H9 (cell line): ENCODE results near the gene RPS15. TPM values are rescaled to one million over a fixed set of nuclear protein-coding genes. Genes with fewer than 3 reads are reported as not detected.

ENCODE experiments used
- DNase-seq: peaks from one replicate; pipeline ENCODE4 v3.0.0-alpha.2; 2017
- H2AFZ ChIP-seq: one replicate; pipeline ENCODE4 v1.6.1; 2013; ENCODE audit warnings: mild to moderate bottlenecking, low read length, control low read depth, moderate library complexity
- H2AK5ac ChIP-seq: 2 replicates; pipeline ENCODE4 v1.6.1; 2013; ENCODE audit warnings: low read length, control low read depth, mixed read lengths; ENCODE audit not compliant: insufficient read length
- H2BK120ac ChIP-seq: one replicate; pipeline ENCODE4 v1.6.1; 2013; ENCODE audit warnings: low read depth, mild to moderate bottlenecking, low read length, control low read depth, inconsistent platforms; ENCODE audit not compliant: poor library complexity, severe bottlenecking
- H2BK12ac ChIP-seq: 2 replicates; pipeline ENCODE4 v1.6.1; 2013; ENCODE audit warnings: low read length, control low read depth, mixed read lengths, low read depth; ENCODE audit not compliant: insufficient read length
- H2BK15ac ChIP-seq: 2 replicates; pipeline ENCODE4 v1.6.1; 2013; ENCODE audit warnings: low read depth, low read length, control low read depth
- H2BK20ac ChIP-seq: one replicate; pipeline ENCODE4 v1.6.1; 2013; ENCODE audit warnings: low read depth, mild to moderate bottlenecking, low read length, control low read depth, inconsistent platforms; ENCODE audit not compliant: poor library complexity, severe bottlenecking
- H2BK5ac ChIP-seq: 2 replicates; pipeline ENCODE4 v1.6.1; 2013; ENCODE audit warnings: low read length, control low read depth, mixed read lengths; ENCODE audit not compliant: insufficient read length
- H3K14ac ChIP-seq: 2 replicates; pipeline ENCODE4 v1.6.1; 2013; ENCODE audit warnings: low read length, control low read depth; ENCODE audit not compliant: insufficient read depth
- H3K18ac ChIP-seq: 2 replicates; pipeline ENCODE4 v1.6.1; 2013; ENCODE audit warnings: low read depth, mild to moderate bottlenecking, mixed read lengths, low read length, control low read depth; ENCODE audit not compliant: insufficient read length
- H3K23ac ChIP-seq: 2 replicates; pipeline ENCODE4 v1.6.1; 2013; ENCODE audit warnings: low read length, control low read depth, mixed read lengths, low read depth; ENCODE audit not compliant: insufficient read length
- H3K23me2 ChIP-seq: 2 replicates; pipeline ENCODE4 v1.6.1; 2013; ENCODE audit warnings: low read depth, mild to moderate bottlenecking, mixed read lengths, low read length, control low read depth; ENCODE audit not compliant: insufficient read length, poor library complexity, severe bottlenecking
- H3K27ac ChIP-seq: 2 replicates; pipeline ENCODE4 v1.5.1; 2013; ENCODE audit warnings: low read length, control low read depth, mixed read lengths, low read depth; ENCODE audit not compliant: insufficient read length
- H3K27me3 ChIP-seq: 2 replicates; pipeline ENCODE4 v1.6.1; 2013; ENCODE audit warnings: low read length, control low read depth, inconsistent platforms; ENCODE audit not compliant: insufficient read depth
- H3K4ac ChIP-seq: 2 replicates; pipeline ENCODE4 v1.6.1; 2013; ENCODE audit warnings: low read depth, mild to moderate bottlenecking, control low read depth, inconsistent platforms, low read length, moderate library complexity
- H3K4me1 ChIP-seq: 2 replicates; pipeline ENCODE4 v1.6.1; 2013; ENCODE audit warnings: low read length, control low read depth, inconsistent platforms; ENCODE audit not compliant: insufficient read depth
- H3K4me2 ChIP-seq: 2 replicates; pipeline ENCODE4 v1.6.1; 2013; ENCODE audit warnings: low read length, control low read depth, mixed read lengths; ENCODE audit not compliant: insufficient read length, insufficient read depth
- H3K56ac ChIP-seq: 2 replicates; pipeline ENCODE4 v1.6.1; 2013; ENCODE audit warnings: low read depth, mild to moderate bottlenecking, mixed read lengths, low read length, control low read depth; ENCODE audit not compliant: insufficient read length
- H3K79me1 ChIP-seq: 2 replicates; pipeline ENCODE4 v1.6.1; 2013; ENCODE audit warnings: low read depth, mild to moderate bottlenecking, moderate library complexity, low read length, control low read depth, inconsistent platforms; ENCODE audit not compliant: insufficient read depth, poor library complexity, severe bottlenecking
- H3K79me2 ChIP-seq: 2 replicates; pipeline ENCODE4 v1.6.1; 2013; ENCODE audit warnings: low read length, control low read depth, inconsistent platforms; ENCODE audit not compliant: insufficient read depth
- H3K9ac ChIP-seq: 2 replicates; pipeline ENCODE4 v1.6.1; 2013; ENCODE audit warnings: low read length, control low read depth, mixed read lengths; ENCODE audit not compliant: insufficient read length; ENCODE audit errors: extremely low read depth
- H3K9me3 ChIP-seq: one replicate; pipeline ENCODE4 v1.6.1; 2013; ENCODE audit warnings: low read depth, low read length, inconsistent platforms; ENCODE audit not compliant: control insufficient read depth
- H3T11ph ChIP-seq: one replicate; pipeline ENCODE4 v1.6.1; 2013; ENCODE audit warnings: mild to moderate bottlenecking, low read length, control low read depth, inconsistent platforms
- H4K20me1 ChIP-seq: one replicate; pipeline ENCODE4 v1.6.1; 2013; ENCODE audit not compliant: control insufficient read depth, insufficient read length, insufficient read depth
- H4K5ac ChIP-seq: 2 replicates; pipeline ENCODE4 v1.6.1; 2013; ENCODE audit warnings: low read depth, mild to moderate bottlenecking, mixed read lengths, low read length, control low read depth; ENCODE audit not compliant: insufficient read length
- H4K8ac ChIP-seq: replicated peaks from 2 replicates; pipeline ENCODE4 v1.6.1; 2013; ENCODE audit warnings: low read length, control low read depth, mixed read lengths, low read depth; ENCODE audit not compliant: insufficient read length
- H4K91ac ChIP-seq: 2 replicates; pipeline ENCODE4 v1.6.1; 2013; ENCODE audit warnings: low read depth, mild to moderate bottlenecking, moderate library complexity, mixed read lengths, low read length, control low read depth; ENCODE audit not compliant: insufficient read length
- H3K27ac Mint-ChIP-seq, 3 experiments: 2 replicates in 2 of 3; 3 replicates in 1 of 3; pipeline ENCODE4 v1.8.0; 2020 to 2021; ENCODE audit warnings: mixed read lengths in 3 of 3, mild to moderate bottlenecking in 1 of 3, moderate library complexity in 1 of 3
- H3K27me3 Mint-ChIP-seq: 2 replicates; pipeline ENCODE4 v1.8.0; 2021; ENCODE audit warnings: low read depth, mild to moderate bottlenecking, moderate library complexity, mixed read lengths
- H3K36me3 Mint-ChIP-seq, 3 experiments: 2 replicates in 2 of 3; 3 replicates in 1 of 3; pipeline ENCODE4 v1.8.0; 2020 to 2021; ENCODE audit warnings: low read depth in 3 of 3, mixed read lengths in 3 of 3; ENCODE audit not compliant: insufficient read depth in 1 of 3
- H3K4me1 Mint-ChIP-seq, 2 experiments: 2 replicates each; pipeline ENCODE4 v1.8.0; 2020; ENCODE audit warnings: mixed read lengths in 2 of 2
- H3K4me3 Mint-ChIP-seq, 2 experiments: 2 replicates in 1 of 2; 3 replicates in 1 of 2; pipeline ENCODE4 v1.8.0; 2020 to 2021; ENCODE audit warnings: mild to moderate bottlenecking in 2 of 2, mixed read lengths in 2 of 2, moderate library complexity in 1 of 2
- H3K9me3 Mint-ChIP-seq, 2 experiments: 2 replicates in 1 of 2; 3 replicates in 1 of 2; pipeline ENCODE4 v1.8.0; 2020; ENCODE audit warnings: mild to moderate bottlenecking in 2 of 2, mixed read lengths in 2 of 2, moderate library complexity in 1 of 2
- WGBS: extraction: QIAGEN DNeasy Blood & Tissue Kit; methylation state at CpG from one replicate; pipeline ENCODE4 v1.1.7; 2013; ENCODE audit warnings: missing lambda C conversion rate, low lambda C conversion rate, mixed read lengths; ENCODE audit not compliant: insufficient read length; ENCODE audit errors: extremely low coverage; 5-methylcytosine and 5-hydroxymethylcytosine counted together
- total RNA-seq: library from RNA; stranded (reverse); gene quantifications from 2 replicates; pipeline ENCODE4 v1.2.1, GENCODE V29; 2021
- TF ChIP-seq, protein P1 (sequence below): fragments of 200-600 bp; sonication (generic); conservative IDR thresholded peaks from 3 replicates; pipeline ENCODE4 v1.8.0; 2021; ENCODE audit warnings: antibody characterized with exemption, mild to moderate bottlenecking

RPS15 gene
- total RNA-seq, 1 experiment from 2014 or later: 1,628 TPM

DNA sequence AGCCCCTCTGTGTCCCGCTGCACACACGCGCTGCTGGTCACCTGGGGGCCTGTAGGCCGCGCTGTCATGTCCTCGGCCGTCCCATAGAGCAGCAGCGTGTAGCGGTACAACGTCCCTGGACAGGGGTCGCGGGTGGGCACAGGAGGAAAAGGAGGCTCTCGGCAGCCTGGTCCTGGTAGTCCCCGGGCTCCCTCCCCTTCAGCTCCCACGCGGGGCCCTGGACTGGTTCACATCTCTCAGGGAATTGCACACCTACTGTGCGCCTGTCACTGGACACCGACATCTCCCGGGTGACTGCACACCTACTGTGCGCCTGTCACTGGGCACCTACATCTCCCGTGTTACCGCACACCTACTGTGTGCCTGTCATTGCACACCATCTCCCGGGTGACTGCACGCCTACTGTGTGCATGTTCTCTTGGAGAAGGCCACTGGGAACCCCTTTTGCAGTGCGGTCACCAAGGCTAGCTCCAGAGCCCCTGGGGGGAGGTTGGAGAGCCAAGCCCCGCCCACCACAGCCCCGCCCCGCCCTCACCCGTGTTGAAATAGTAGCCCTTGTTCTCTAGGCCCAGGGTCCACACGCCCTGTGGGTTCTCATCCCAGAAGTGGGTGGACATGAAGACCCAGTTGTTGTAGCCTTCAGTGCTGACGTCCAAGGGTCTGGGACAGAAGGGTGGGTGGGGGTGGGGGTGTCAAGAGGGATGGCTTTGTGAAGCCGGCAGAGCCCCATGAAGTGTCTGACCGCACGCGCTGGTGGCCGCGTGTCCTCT lies 44.4 kb downstream of the RPS15 start:
- Histone ChIP-seq H2BK120ac (no peak overlapping the region), H3K27me3 (no peaks in the 10 kb centered on the region), H2AFZ (no peak overlapping the region), H3K4ac (no peak overlapping the region), H4K5ac (no peak overlapping the region), H4K91ac (no peak overlapping the region), H3T11ph (no peak overlapping the region), H3K56ac (no peak overlapping the region), H3K79me2 (no peaks in the 10 kb centered on the region), H3K23ac (no peak overlapping the region), H2AK5ac (no peak overlapping the region), H4K8ac (no peak overlapping the region), H2BK20ac (no peak overlapping the region), H3K4me2 (no peak overlapping the region), H2BK12ac (no peak overlapping the region), H3K27ac (no peak overlapping the region), H3K14ac (no peak overlapping the region; the same call in 1 of the 2 replicates), H3K23me2 (peaks cover 3% of the 10 kb centered on the region), H3K4me1 (no peaks in the 10 kb centered on the region), H3K18ac (no peak overlapping the region), H2BK5ac (no peak overlapping the region), H2BK15ac (no peak overlapping the region), H4K20me1 (no peaks in the 10 kb centered on the region), H3K79me1 (no peaks in the 10 kb centered on the region), H3K9ac (no peak overlapping the region), H3K9me3 (no peaks in the 10 kb centered on the region)
- DNase-seq: no peak
- WGBS: no CpG with 5 or more reads among the region's 37 CpGs
- H3K27ac Mint-ChIP-seq: no peak overlapping the region
- no peak overlapping the region for H3K4me3 Mint-ChIP-seq
- no peaks in the 10 kb centered on the region; the same call in 1 of the 2 replicates for H3K27me3 Mint-ChIP-seq
- peaks cover under 1 to 4% (median 1%) of the 10 kb centered on the region in 3 experiments; a peak in 6 of 7 replicates for H3K36me3 Mint-ChIP-seq
- H3K4me1 Mint-ChIP-seq: peaks cover 0 to 8% of the 10 kb centered on the region in 2 experiments; a peak in 2 of 4 replicates
- H3K9me3 Mint-ChIP-seq: no peaks in the 10 kb centered on the region
- TF ChIP-seq, protein P1, sequence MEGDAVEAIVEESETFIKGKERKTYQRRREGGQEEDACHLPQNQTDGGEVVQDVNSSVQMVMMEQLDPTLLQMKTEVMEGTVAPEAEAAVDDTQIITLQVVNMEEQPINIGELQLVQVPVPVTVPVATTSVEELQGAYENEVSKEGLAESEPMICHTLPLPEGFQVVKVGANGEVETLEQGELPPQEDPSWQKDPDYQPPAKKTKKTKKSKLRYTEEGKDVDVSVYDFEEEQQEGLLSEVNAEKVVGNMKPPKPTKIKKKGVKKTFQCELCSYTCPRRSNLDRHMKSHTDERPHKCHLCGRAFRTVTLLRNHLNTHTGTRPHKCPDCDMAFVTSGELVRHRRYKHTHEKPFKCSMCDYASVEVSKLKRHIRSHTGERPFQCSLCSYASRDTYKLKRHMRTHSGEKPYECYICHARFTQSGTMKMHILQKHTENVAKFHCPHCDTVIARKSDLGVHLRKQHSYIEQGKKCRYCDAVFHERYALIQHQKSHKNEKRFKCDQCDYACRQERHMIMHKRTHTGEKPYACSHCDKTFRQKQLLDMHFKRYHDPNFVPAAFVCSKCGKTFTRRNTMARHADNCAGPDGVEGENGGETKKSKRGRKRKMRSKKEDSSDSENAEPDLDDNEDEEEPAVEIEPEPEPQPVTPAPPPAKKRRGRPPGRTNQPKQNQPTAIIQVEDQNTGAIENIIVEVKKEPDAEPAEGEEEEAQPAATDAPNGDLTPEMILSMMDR: no peak
